Effector CD4-positive, alpha-beta T cell (primary cell): ENCODE results near the gene MT1B.

Experiments
- DNase-seq: peaks from one replicate; pipeline ENCODE4 v3.0.0-alpha.2; 2020

The MT1B gene

GRCh38 chr16:56689171-56689570, 37.5 kb downstream of the MT1B start:
- no peak for DNase-seq

- DNase-seq = no peak
These were observed 38.9 kb downstream of the MT1B start for GRCh38 chr16:56690420-56691122.

- DNase-seq = no peak
These were observed 40.2 kb downstream of the MT1B start for GRCh38 chr16:56691885-56692284.

- no peak for DNase-seq
These were observed 43.6 kb downstream of the MT1B start for GRCh38 chr16:56695246-56695645.

GRCh38 chr16:56697456-56698155, 45.9 kb downstream of the MT1B start:
- DNase-seq = no peak

- DNase-seq = no peak
These were observed 48.5 kb downstream of the MT1B start for GRCh38 chr16:56700195-56700594.

GRCh38 chr16:56700631-56701030, 48.9 kb downstream of the MT1B start:
- no peak for DNase-seq

GRCh38 chr16:56701534-56701933, 49.8 kb downstream of the MT1B start:
- no peak for DNase-seq
